A673 (cell line): ENCODE data around the gene NUMB.

Source experiments
- CTCF ChIP-seq: fragments of 300-800, 200-600 bp; sonication (generic); conservative IDR thresholded peaks from 2 replicates; pipeline ENCODE4 v1.5.1; 2017; ENCODE audit warnings: low read depth, mild to moderate bottlenecking, antibody characterized with exemption, low read length, moderate library complexity, mixed read lengths
- EZH2 ChIP-seq: fragments of 200-600 bp; sonication (generic); IDR thresholded peaks from 2 replicates; pipeline ENCODE4 v1.6.1; 2017; ENCODE audit warnings: borderline replicate concordance, low read depth, mild to moderate bottlenecking, mixed read lengths, antibody characterized with exemption, low read length; ENCODE audit not compliant: poor library complexity, severe bottlenecking

GRCh38 chr14:73272393-73272792 is 186.0 kb downstream of the NUMB start:
- TF ChIP-seq CTCF, result no peak
- no peak for TF ChIP-seq EZH2
